Subcutaneous abdominal adipose tissue (tissue), 5 donors: Measurements from ENCODE around the gene GDF7.
A peak's percentile ranks its signal among the peaks of the same experiment; 100 is the strongest.

ENCODE experiments used
- H3K27ac ChIP-seq: one replicate; pipeline ENCODE4 v1.7.0; 2013; ENCODE audit warnings: low read depth, mild to moderate bottlenecking, inconsistent platforms, low read length, moderate library complexity
- H3K27me3 ChIP-seq, 5 donors: one replicate each; pipeline ENCODE4 v1.7.0; 2013; ENCODE audit warnings: low read length in 5 of 5, inconsistent platforms in 1 of 5; ENCODE audit not compliant: control insufficient read depth in 5 of 5, insufficient read depth in 4 of 5
- H3K36me3 ChIP-seq, 5 donors: one replicate each; pipeline ENCODE4 v1.7.0; 2013; ENCODE audit warnings: low read length in 5 of 5; ENCODE audit not compliant: control insufficient read depth in 5 of 5, insufficient read depth in 5 of 5
- H3K4me1 ChIP-seq, 5 donors: one replicate each; pipeline ENCODE4 v1.7.0; 2013; ENCODE audit warnings: low read length in 5 of 5, mild to moderate bottlenecking in 3 of 5, moderate library complexity in 1 of 5; ENCODE audit not compliant: control insufficient read depth in 5 of 5, insufficient read depth in 5 of 5
- H3K4me3 ChIP-seq, 5 donors: one replicate each; pipeline ENCODE4 v1.7.0; 2013; ENCODE audit warnings: low read length in 5 of 5, low read depth in 1 of 5
- H3K9ac ChIP-seq, 5 donors: one replicate each; pipeline ENCODE4 v1.7.0; 2013; ENCODE audit warnings: low read length in 5 of 5, mild to moderate bottlenecking in 4 of 5, moderate library complexity in 3 of 5
- H3K9me3 ChIP-seq, 5 donors: one replicate each; pipeline ENCODE4 v1.7.0; 2013; ENCODE audit warnings: low read length in 5 of 5; ENCODE audit not compliant: control insufficient read depth in 5 of 5
- donor health status: healthy.
- donor health status: healthy.
- donor health status: healthy.
- donor health status: healthy.
- donor health status: healthy.

The GDF7 gene

GRCh38 chr2:20672201-20672951 lies 5.4 kb downstream of the GDF7 start:
- Histone ChIP-seq H3K27me3 (peaks cover 28 to 66% (median 54%) of the 10 kb centered on the region in 5 donors), H3K4me3 (no peak overlapping the region), H3K27ac (no peak overlapping the region), H3K9ac (no peak overlapping the region), H3K9me3 (no peaks in the 10 kb centered on the region), H3K36me3 (no peaks in the 10 kb centered on the region), H3K4me1 (peaks cover 3 to 38% (median 31%) of the 10 kb centered on the region in 5 donors)

- Histone ChIP-seq H3K27me3 (peaks cover 22 to 52% (median 40%) of the 10 kb centered on the region in 5 donors), H3K27ac (no peak overlapping the region), H3K4me1 (peaks cover 3 to 33% (median 28%) of the 10 kb centered on the region in 5 donors)
These were observed 6.9 kb downstream of the GDF7 start for GRCh38 chr2:20673686-20674308.

GRCh38 chr2:20674309-20674965 lies 7.5 kb downstream of the GDF7 start:
- H3K4me3 ChIP-seq = peak overlapping the region in 1 of 5 donors; percentile 6
- peaks cover 3 to 32% (median 28%) of the 10 kb centered on the region in 5 donors for H3K4me1 ChIP-seq
- no peak overlapping the region for H3K9ac ChIP-seq
- H3K36me3 ChIP-seq = peaks cover 0 to 3% (median 0%) of the 10 kb centered on the region in 5 donors
- H3K27me3 ChIP-seq = peaks cover 21 to 47% (median 34%) of the 10 kb centered on the region in 5 donors
- no peaks in the 10 kb centered on the region for H3K9me3 ChIP-seq
- no peak overlapping the region for H3K27ac ChIP-seq

More at GRCh38 chr2:20673686-20674308, 6.9 kb downstream of the GDF7 start:
- Histone ChIP-seq H3K9ac (no peak overlapping the region), H3K36me3 (no peaks in the 10 kb centered on the region), H3K9me3 (no peaks in the 10 kb centered on the region), H3K4me3 (no peak overlapping the region)

- Histone ChIP-seq H3K27me3 (peaks cover 16 to 40% (median 27%) of the 10 kb centered on the region in 5 donors), H3K4me1 (peaks cover 3 to 28% (median 23%) of the 10 kb centered on the region in 5 donors), H3K27ac (no peak overlapping the region), H3K9me3 (no peaks in the 10 kb centered on the region), H3K4me3 (no peak overlapping the region), H3K9ac (no peak overlapping the region), H3K36me3 (peaks cover 0 to 6% (median 0%) of the 10 kb centered on the region in 5 donors)
These were observed 8.2 kb downstream of the GDF7 start for GRCh38 chr2:20674974-20675679.

GRCh38 chr2:20675701-20676352 lies 8.9 kb downstream of the GDF7 start:
- peak overlapping the region in 1 of 5 donors; percentile 29 for H3K9ac ChIP-seq
- H3K27ac ChIP-seq = no peak overlapping the region
- peaks cover 0 to 9% (median 2%) of the 10 kb centered on the region in 5 donors for H3K36me3 ChIP-seq
- H3K9me3 ChIP-seq = no peaks in the 10 kb centered on the region
- no peak overlapping the region for H3K4me3 ChIP-seq
- H3K27me3 ChIP-seq = peaks cover 16 to 34% (median 20%) of the 10 kb centered on the region in 5 donors
- peaks cover 3 to 21% (median 19%) of the 10 kb centered on the region in 5 donors for H3K4me1 ChIP-seq

- no peak overlapping the region for H3K4me3 ChIP-seq
- H3K27ac ChIP-seq = no peak overlapping the region
- peaks cover 9 to 27% (median 13%) of the 10 kb centered on the region in 5 donors for H3K27me3 ChIP-seq
- H3K9ac ChIP-seq = no peak overlapping the region
- H3K9me3 ChIP-seq = no peaks in the 10 kb centered on the region
- peaks cover 3 to 18% (median 13%) of the 10 kb centered on the region in 5 donors for H3K4me1 ChIP-seq
- peaks cover 0 to 15% (median 4%) of the 10 kb centered on the region in 5 donors for H3K36me3 ChIP-seq
These were observed 9.6 kb downstream of the GDF7 start for GRCh38 chr2:20676353-20677215.

- Histone ChIP-seq H3K4me3 (no peak overlapping the region), H3K9ac (no peak overlapping the region), H3K9me3 (no peaks in the 10 kb centered on the region), H3K27ac (no peak overlapping the region), H3K27me3 (peaks cover 4 to 20% (median 4%) of the 10 kb centered on the region in 5 donors), H3K4me1 (peaks cover 3 to 15% (median 11%) of the 10 kb centered on the region in 5 donors), H3K36me3 (peaks cover 0 to 20% (median 4%) of the 10 kb centered on the region in 5 donors)
These were observed 10.5 kb downstream of the GDF7 start for GRCh38 chr2:20677301-20678085.

- Histone ChIP-seq H3K4me1 (peaks cover 3 to 15% (median 11%) of the 10 kb centered on the region in 5 donors), H3K4me3 (no peak overlapping the region), H3K9ac (no peak overlapping the region), H3K27me3 (peaks cover 0 to 15% (median 0%) of the 10 kb centered on the region in 5 donors), H3K27ac (no peak overlapping the region), H3K9me3 (no peaks in the 10 kb centered on the region), H3K36me3 (peaks cover 0 to 20% (median 7%) of the 10 kb centered on the region in 5 donors)
These were observed 11.1 kb downstream of the GDF7 start for GRCh38 chr2:20678086-20678395.
